HUES6 (cell line): Measurements from ENCODE around the gene IQSEC3.
A peak's percentile ranks its signal among the peaks of the same experiment; 100 is the strongest.

ENCODE experiments used
- H3K27ac ChIP-seq: 2 replicates; pipeline ENCODE4 v1.7.0; 2013; ENCODE audit warnings: low read depth, mild to moderate bottlenecking, low read length, inconsistent platforms
- H3K27me3 ChIP-seq: 2 replicates; pipeline ENCODE4 v1.6.1; 2013; ENCODE audit warnings: low read length; ENCODE audit not compliant: control insufficient read depth, insufficient read depth
- H3K36me3 ChIP-seq: 2 replicates; pipeline ENCODE4 v1.6.1; 2013; ENCODE audit warnings: low read length; ENCODE audit not compliant: control insufficient read depth, insufficient read depth
- H3K4me1 ChIP-seq: 2 replicates; pipeline ENCODE4 v1.6.1; 2013; ENCODE audit warnings: low read length; ENCODE audit not compliant: control insufficient read depth, insufficient read depth
- H3K4me3 ChIP-seq: 2 replicates; pipeline ENCODE4 v1.5.1; 2013; ENCODE audit warnings: low read depth, low read length
- H3K9ac ChIP-seq: one replicate; pipeline ENCODE4 v1.6.1; 2013; ENCODE audit warnings: mild to moderate bottlenecking, low read length
- H3K9me3 ChIP-seq: 2 replicates; pipeline ENCODE4 v1.6.1; 2013; ENCODE audit warnings: low read depth, low read length; ENCODE audit not compliant: control insufficient read depth, insufficient read depth

IQSEC3 gene

DNA sequence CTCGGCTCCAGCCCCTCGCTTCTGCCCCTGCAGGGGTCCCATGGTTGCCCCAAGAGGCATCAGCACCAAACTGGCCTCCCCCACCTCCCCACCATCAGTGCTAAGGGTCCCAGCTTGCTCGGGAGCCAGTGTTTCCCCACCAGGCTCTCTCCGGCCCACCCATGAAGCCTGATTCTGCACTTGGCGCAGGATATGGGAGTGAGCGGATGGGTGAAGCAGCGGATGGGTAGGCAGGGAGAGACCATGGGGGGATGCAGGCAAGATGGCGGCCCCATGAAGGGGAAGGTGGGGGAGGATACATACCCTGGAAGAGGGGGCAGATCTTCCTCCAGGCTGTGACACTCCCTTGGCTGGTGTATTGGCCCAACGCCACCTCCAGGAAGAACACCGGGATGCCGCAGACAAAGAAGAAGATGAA, 137.7 kb downstream of the IQSEC3 start:
- Histone ChIP-seq H3K27ac (no peak overlapping the region), H3K4me3 (peak overlapping the region; percentile 71), H3K9me3 (no peaks in the 10 kb centered on the region), H3K9ac (no peak overlapping the region), H3K27me3 (peaks cover 97% of the 10 kb centered on the region), H3K36me3 (no peaks in the 10 kb centered on the region), H3K4me1 (peaks cover 16% of the 10 kb centered on the region)

DNA sequence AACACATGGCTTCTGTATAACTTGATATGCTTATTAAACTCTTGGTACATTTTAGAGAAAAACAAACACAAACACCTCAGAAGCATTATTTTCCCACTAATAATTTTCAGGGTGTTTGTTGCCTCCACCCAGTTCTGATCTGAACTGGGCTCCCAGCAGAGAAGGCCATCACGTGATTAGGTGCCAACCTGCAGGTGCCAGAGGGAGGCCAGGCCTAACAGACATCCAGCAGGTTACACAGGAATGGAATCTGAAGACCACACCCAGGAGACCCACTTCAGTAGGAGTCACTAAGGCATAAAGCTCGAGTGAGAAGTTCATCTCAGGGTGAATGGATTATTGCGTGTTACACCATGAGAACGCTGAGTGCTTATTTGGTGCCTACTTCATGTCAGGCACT, 138.5 kb downstream of the IQSEC3 start:
- Histone ChIP-seq H3K27me3 (peaks cover 98% of the 10 kb centered on the region), H3K4me1 (peaks cover 11% of the 10 kb centered on the region), H3K36me3 (no peaks in the 10 kb centered on the region), H3K9me3 (no peaks in the 10 kb centered on the region), H3K27ac (no peak overlapping the region), H3K9ac (no peak overlapping the region), H3K4me3 (no peak overlapping the region)

GRCh38 chr12:206746-207440, 140.3 kb downstream of the IQSEC3 start:
- Histone ChIP-seq H3K9me3 (no peaks in the 10 kb centered on the region), H3K27me3 (peaks cover 100% of the 10 kb centered on the region), H3K9ac (no peak overlapping the region), H3K4me3 (no peak overlapping the region), H3K4me1 (peaks cover 13% of the 10 kb centered on the region), H3K27ac (no peak overlapping the region), H3K36me3 (no peaks in the 10 kb centered on the region)

GRCh38 chr12:207804-208203, 141.2 kb downstream of the IQSEC3 start:
- Histone ChIP-seq H3K4me3 (no peak overlapping the region), H3K36me3 (no peaks in the 10 kb centered on the region), H3K4me1 (peaks cover 9% of the 10 kb centered on the region), H3K9me3 (no peaks in the 10 kb centered on the region), H3K9ac (no peak overlapping the region), H3K27ac (no peak overlapping the region), H3K27me3 (peaks cover 100% of the 10 kb centered on the region)

DNA sequence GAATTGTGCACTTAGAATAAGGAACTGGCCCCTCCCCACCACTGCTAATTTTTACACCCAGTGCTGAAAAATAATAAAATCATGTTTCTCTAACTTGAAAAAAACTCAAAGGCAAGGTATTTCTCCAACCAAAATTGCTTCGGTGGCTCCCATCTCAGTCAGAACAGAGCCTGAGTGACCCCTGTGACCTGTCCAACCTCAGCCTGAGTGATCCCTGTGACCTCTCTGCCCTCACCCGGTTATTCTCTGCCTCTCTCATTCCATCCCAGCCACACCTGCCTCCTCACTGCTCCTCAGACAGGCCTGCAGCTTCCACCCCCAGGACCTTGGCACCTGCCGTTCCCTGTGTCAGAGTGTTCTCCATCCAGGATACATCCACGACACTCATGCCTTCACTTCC, 142.2 kb downstream of the IQSEC3 start:
- Histone ChIP-seq H3K27ac (no peak overlapping the region), H3K36me3 (no peaks in the 10 kb centered on the region), H3K4me3 (no peak overlapping the region), H3K9me3 (no peaks in the 10 kb centered on the region), H3K27me3 (peaks cover 100% of the 10 kb centered on the region), H3K9ac (no peak overlapping the region), H3K4me1 (peaks cover 18% of the 10 kb centered on the region)

DNA sequence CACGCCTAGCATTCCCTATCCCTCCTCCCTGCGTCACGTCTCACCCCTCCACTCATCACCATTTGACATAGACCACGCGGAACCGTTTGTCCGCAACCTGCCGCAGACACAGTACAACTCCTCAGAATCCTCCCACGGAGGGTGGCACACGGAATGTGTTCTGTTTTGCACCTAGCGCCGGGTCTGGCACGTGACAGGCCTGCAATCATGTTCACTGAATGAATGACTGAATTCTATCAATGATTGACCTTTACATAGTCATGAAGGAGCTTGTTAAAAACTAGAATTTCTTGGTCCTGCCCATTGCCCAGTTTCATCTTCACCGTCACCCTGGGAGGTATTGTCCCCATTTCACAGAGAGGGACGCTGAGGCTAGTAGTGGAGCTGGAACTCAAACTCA, 142.7 kb downstream of the IQSEC3 start:
- no peak overlapping the region for H3K4me3 ChIP-seq
- peaks cover 100% of the 10 kb centered on the region for H3K27me3 ChIP-seq
- H3K27ac ChIP-seq = no peak overlapping the region
- H3K4me1 ChIP-seq = peaks cover 18% of the 10 kb centered on the region
- no peaks in the 10 kb centered on the region for H3K9me3 ChIP-seq
- no peaks in the 10 kb centered on the region for H3K36me3 ChIP-seq
- H3K9ac ChIP-seq = no peak overlapping the region

GRCh38 chr12:209851-210250, 143.3 kb downstream of the IQSEC3 start:
- H3K4me3 ChIP-seq = no peak overlapping the region
- peaks cover 24% of the 10 kb centered on the region for H3K4me1 ChIP-seq
- H3K9me3 ChIP-seq = no peaks in the 10 kb centered on the region
- no peaks in the 10 kb centered on the region for H3K36me3 ChIP-seq
- H3K27ac ChIP-seq = no peak overlapping the region
- no peak overlapping the region for H3K9ac ChIP-seq
- peaks cover 100% of the 10 kb centered on the region for H3K27me3 ChIP-seq

DNA sequence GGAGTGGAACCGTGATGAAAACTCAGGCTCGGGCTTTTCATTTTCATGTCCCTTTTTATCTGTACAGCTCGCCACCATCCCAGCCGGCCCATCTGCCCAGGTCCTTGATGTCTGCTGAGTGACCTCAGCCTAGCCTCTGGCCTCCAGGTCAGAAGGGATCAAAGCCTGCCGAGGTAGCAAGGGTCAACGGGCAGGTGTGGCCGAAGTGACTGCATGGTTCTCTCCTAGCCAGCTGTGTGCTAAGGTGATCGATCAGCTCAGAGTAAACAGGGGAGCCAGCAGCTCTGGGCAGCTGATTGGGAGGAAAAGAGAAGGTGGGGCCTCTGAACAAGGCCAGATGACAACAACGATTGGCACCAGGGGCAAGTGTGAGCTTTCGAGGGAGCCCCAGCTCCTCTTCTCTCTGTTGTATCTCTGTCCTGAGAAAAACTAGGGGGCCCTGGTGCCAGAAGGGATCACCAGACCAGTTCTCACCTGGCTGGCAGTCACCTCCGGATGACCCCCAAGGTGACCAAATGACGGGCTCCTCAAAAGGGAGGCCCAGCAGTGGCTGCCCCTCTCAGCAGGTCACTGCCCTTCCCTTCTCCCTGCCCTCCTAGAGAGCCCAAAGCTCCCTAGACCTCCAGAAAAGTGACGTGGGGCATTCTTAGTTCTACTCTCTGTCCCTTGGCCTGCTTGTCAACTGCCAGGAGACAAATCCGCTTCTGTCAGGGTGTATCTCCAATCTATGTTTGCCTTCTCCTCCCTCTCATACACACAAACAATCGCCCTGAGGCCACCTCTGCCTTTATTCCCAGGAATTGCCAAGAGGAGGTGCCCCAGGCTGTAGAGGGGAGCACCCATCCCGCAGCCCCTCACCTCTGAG, 143.9 kb downstream of the IQSEC3 start:
- Histone ChIP-seq H3K4me1 (peaks cover 24% of the 10 kb centered on the region), H3K4me3 (no peak overlapping the region), H3K27me3 (peaks cover 100% of the 10 kb centered on the region), H3K9me3 (no peaks in the 10 kb centered on the region), H3K36me3 (no peaks in the 10 kb centered on the region), H3K27ac (no peak overlapping the region), H3K9ac (no peak overlapping the region)

DNA sequence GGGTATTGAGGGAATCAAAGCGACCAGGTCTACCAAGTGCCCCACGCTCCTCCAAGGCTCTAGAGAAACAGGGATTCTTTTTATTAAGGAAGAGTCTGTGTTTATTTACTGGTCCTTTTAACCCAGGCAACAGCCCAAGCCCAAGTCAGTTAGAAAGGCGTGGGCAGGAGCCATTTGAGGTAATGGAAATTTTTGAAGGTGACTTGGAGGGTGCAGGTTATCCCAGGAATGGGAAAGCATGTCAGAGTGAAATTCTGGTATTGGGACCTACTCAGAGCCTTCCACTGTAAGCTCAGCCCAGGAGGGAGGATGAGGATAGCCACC, 144.5 kb downstream of the IQSEC3 start:
- H3K36me3 ChIP-seq = no peaks in the 10 kb centered on the region
- H3K4me3 ChIP-seq = no peak overlapping the region
- H3K27ac ChIP-seq = no peak overlapping the region
- H3K9me3 ChIP-seq = no peaks in the 10 kb centered on the region
- H3K4me1 ChIP-seq = peaks cover 24% of the 10 kb centered on the region
- no peak overlapping the region for H3K9ac ChIP-seq
- H3K27me3 ChIP-seq = peaks cover 98% of the 10 kb centered on the region

- no peak overlapping the region for H3K9ac ChIP-seq
- no peaks in the 10 kb centered on the region for H3K9me3 ChIP-seq
- peaks cover 24% of the 10 kb centered on the region for H3K4me1 ChIP-seq
- H3K27me3 ChIP-seq = peaks cover 96% of the 10 kb centered on the region
- H3K27ac ChIP-seq = no peak overlapping the region
- H3K4me3 ChIP-seq = no peak overlapping the region
- no peaks in the 10 kb centered on the region for H3K36me3 ChIP-seq
These were observed 145.3 kb downstream of the IQSEC3 start for GRCh38 chr12:211639-212414.

GRCh38 chr12:212415-212714, 145.8 kb downstream of the IQSEC3 start:
- Histone ChIP-seq H3K4me1 (peaks cover 24% of the 10 kb centered on the region), H3K36me3 (no peaks in the 10 kb centered on the region), H3K4me3 (no peak overlapping the region), H3K27me3 (peaks cover 93% of the 10 kb centered on the region), H3K27ac (no peak overlapping the region), H3K9me3 (no peaks in the 10 kb centered on the region), H3K9ac (no peak overlapping the region)
